DMS153 treated with DMSO at 0.1 percent for 48 hours (cell line): Measurements from ENCODE around the gene GPR35.

ENCODE experiments used
- DNase-seq: peaks from one replicate; lab custom pipeline; 2025; ENCODE audit not compliant: unreplicated experiment; lab: John Stamatoyannopoulos, UW

The GPR35 gene

DNA sequence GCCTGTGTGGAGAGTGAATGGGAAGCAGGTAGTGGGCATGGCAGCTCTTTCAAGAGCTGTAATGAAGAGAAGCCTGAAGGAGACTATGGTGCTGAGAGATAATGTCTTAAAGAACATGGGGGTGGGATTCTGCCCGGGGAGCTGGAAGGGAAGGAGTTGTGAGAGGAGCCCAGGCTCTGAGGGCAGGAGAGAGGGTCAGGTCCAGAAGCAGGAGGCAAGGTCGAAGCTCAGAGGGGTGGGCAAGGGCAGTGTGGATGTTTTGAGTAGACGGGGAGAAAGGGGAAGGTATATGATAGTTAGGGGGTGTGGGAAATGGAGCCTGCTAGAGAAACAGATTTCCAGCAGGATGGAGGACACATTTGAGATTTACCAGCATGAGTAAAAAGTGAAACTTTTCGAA is 36.6 kb upstream of the GPR35 start:
- DNase-seq, result no peak

DNA sequence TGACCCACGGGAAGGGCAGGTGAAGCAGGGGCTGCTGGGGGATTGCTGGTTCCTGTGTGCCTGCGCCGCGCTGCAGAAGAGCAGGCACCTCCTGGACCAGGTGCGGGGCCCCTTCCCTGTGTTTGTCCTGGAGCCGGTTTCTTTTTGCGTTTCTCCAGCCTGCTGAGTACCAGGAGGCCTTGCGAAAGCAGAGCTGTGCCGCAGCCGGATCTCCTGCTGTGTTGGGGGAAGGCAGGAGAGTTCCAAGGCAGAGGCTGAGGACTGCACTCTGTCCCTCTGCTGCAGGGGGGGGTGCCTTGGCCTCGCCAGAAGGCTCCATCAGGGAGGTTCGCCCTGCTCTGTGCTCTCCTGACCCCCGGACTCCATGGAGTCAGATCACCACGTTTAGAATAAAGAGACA is 35.9 kb upstream of the GPR35 start:
- DNase-seq, result no peak

DNA sequence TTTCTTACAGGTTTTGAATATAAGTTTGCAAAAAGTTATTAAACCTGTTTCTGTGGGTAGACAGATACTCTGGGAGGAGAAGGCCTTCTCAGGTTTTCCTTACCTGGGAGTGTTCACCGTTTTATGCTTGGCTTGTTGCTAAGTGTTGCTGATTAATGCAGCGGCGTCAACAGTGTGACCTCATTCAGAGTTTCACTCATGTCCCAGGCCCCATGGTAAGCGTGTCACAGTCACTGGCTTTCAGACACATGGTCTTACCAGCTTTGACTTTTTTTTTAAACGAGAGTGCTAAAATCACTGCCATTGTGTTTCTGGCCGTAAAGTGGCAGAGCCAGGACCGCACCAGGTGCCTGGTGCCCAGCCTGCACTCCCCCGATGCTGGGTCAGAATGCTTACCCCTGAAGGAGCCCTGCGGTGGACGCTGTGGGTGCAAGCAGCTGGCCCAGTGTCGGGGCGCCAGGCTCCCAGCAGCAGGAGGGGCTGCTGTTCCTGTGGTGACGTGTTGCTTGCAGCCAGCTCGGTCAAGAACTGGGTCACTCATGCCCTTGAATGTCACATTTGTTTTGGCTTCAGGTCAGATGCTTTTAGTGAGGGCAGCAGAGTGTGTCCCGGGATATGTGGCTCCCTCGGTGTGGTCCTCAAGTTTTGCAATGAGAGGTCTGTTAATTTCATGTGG is 35.3 kb upstream of the GPR35 start:
- no peak for DNase-seq

DNA sequence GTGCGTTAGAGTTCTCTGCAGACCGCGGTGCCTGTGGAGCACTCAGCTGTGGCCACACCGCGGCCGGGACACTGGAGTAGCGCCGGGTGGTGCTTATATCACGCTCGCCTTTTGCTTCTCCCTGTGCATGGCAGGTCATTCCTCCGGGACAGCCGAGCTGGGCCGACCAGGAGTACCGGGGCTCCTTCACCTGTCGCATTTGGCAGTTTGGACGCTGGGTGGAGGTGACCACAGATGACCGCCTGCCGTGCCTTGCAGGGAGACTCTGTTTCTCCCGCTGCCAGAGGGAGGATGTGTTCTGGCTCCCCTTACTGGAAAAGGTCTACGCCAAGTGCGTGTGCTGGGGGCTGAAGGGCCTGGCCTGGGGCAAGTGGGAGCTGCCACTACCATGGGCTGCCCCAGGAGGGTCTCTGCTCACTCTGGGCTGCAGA is 34.6 kb upstream of the GPR35 start:
- no peak for DNase-seq

DNA sequence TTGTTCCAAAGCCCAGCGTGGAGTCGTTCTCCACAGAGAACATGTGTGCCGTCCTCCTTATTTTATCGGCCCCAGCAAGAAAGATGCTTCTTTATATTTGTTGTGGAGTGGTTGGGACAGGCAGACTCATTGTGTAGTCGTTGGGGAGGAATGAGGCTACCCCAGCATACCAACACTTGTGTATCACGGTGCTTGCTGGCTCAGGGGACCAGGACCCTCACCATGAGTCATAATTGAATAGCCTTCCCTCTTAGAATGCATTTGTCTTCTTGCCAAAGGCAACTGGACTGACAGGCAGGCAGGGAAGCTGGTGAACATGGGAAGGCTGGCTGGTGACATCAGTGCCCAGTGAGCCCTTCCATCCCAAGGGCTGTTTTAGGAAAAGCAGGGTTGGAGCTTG is 34.1 kb upstream of the GPR35 start:
- DNase-seq, result no peak

DNA sequence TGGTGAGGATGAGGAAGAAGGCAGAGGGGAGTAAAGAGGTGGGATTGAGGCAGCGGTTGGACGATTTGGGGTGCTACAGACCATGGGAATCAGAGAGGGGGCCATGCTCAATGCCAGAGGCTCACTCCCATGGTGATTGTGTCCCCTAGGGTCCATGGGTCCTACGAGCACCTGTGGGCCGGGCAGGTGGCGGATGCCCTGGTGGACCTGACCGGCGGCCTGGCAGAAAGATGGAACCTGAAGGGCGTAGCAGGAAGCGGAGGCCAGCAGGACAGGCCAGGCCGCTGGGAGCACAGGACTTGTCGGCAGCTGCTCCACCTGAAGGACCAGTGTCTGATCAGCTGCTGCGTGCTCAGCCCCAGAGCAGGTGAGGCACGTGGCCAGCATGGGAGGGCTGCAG is 33.5 kb upstream of the GPR35 start:
- DNase-seq, result no peak

DNA sequence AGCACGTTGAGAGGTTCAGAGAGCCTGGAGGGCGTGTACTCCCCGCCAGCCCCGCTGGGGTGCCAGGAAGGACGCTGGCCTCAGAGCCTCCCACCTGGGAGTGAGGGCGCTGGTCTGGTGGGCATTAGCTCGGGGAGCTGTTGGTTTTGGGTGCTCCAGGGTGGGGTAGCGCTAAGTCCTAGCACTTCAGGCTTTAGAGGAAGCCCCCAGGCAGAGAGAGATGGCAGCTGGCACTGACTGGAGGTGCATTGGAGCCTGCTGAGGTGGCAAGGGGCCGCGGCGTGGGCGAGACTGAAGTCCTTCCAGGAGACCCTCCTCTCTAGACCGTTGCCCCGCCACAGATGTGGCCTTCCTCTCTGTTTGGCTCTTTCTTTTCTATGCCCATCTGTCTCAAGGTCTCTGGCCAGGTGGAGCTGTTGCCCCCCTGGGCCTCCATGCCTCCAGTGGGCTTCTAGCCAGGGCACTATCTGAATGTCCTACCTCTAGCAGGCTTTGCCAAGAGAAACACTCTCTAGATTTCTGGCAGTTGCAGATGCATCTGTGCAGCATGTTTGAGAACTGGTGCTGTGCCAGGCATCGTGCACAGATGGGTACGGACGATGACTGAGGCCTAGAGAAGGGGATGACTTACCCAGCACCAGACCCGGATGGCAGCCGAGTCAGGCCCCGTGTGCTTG is 32.1 kb upstream of the GPR35 start:
- no peak for DNase-seq

DNA sequence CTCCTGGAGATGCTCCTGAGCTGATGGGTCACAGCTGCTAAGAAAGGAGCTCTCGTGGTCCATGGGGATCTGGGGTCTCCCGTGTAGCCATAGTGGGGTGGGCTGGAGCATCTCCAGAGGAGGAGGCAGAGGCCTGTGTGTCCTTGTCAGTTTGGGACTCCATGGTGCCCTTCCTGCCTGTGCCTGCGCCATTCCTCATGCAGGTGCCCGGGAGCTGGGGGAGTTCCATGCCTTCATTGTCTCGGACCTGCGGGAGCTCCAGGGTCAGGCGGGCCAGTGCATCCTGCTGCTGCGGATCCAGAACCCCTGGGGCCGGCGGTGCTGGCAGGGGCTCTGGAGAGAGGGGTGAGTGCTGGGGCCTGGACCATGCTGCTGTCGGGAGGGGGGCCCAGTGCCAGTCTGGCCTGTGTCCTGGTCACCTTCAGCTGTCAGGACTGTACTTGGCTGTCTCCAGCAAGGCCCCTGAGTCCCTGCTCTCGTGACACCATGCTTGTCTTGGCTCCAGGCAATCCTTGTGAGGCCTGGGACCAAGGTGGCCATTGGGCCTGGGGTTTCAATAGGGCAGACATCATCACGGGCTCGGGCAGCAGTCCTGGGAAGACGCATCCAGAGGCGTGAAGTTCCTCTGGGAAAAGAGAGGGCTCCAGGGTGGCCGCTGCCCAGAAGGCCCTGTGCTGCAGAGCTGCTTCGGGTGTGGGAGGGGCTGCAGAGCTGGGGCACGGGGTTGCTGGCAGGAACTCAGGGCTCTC is 31.4 kb upstream of the GPR35 start:
- no peak for DNase-seq

DNA sequence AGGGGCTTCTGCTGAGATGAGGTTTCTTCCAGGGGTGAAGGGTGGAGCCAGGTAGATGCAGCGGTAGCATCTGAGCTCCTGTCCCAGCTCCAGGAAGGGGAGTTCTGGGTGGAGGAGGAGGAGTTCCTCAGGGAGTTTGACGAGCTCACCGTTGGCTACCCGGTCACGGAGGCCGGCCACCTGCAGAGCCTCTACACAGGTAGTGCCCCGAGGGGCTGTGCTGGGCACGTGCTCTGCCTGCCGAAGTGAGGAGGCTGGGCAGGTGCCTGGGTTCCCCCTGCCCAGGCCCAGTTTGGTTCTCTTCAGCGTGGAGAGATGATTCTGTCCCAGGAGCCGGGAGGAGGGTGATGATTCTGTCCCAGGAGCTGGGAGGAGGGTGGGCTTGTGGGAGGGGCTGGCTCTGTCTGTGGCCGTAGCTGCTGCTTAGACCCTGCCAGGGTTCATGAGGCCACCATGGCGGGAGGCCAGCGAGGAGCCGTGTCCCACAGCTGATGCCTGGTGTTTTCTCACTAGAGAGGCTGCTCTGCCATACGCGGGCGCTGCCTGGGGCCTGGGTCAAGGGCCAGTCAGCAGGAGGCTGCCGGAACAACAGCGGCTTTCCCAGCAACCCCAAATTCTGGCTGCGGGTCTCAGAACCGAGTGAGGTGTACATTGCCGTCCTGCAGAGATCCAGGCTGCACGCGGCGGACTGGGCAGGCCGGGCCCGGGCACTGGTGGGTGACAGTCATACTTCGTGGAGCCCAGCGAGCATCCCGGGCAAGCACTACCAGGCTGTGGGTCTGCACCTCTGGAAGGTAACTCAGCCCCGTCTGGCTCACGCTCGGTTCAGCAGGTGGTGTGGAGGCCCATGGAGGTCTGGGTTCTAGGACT is 30.5 kb upstream of the GPR35 start:
- DNase-seq, result no peak

DNA sequence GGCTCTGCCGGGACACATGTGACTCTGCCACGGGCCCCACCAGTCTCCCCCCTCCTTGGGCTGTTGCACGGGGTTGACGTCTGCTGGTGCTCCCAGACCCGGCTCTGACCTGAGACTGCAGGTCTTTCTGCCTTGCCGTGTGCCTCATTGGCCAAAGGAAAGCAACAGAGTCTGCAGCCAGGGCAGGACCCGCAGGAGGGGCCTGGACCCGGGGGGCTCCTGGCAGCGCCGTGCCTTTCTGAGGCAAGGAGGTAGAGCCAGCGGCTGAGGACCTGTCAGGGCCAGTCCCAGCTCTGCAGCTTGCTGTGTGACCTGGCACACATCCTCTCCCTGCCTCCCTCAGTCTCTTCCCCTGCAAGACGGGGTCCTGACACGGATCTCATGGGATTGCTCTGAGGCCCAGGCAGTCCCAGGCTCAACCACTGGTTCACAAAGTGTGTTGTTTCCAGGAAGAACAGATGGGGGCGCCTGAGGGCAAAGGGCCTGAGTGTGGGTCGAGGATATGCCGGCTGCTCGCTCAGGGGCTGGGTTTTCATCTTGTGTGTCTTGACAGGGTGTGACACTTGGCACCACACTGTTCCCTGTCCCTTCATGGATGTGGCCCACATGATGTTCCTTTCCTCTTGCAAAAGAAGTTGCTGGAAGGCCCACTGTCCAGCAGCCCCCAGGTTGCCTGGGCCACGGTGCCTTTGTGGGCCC is 29.8 kb upstream of the GPR35 start:
- DNase-seq, result no peak

DNA sequence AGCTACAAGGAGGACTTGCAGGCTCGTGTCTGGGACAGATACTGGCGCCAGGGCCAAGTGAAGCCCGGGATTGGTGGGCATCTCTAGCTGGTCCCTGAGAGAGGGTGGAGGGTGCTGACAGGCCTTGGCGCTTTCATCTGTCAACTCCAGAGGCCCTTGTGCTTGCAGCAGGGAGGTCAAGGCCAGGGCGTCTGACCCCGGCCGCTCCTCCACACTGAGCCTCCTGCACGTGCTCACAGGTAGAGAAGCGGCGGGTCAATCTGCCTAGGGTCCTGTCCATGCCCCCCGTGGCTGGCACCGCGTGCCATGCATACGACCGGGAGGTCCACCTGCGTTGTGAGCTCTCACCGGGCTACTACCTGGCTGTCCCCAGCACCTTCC is 29.2 kb upstream of the GPR35 start:
- DNase-seq, result no peak

DNA sequence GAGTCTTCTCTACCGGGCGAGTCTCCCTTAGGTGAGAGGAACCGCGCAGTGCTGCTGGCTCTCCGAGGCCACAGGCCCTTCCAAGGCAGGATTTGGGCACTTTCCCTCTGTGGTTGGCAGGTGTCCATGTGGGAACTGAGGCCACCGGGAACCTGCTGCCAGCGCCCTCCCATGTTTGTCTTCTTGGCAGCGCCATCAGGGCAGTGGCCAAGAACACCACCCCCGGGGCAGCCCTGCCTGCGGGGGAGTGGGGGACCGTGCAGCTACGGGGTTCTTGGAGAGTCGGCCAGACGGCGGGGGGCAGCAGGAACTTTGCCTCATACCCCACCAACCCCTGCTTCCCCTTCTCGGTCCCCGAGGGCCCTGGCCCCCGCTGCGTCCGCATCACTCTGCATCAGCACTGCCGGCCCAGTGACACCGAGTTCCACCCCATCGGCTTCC is 28.8 kb upstream of the GPR35 start:
- DNase-seq, result no peak

DNA sequence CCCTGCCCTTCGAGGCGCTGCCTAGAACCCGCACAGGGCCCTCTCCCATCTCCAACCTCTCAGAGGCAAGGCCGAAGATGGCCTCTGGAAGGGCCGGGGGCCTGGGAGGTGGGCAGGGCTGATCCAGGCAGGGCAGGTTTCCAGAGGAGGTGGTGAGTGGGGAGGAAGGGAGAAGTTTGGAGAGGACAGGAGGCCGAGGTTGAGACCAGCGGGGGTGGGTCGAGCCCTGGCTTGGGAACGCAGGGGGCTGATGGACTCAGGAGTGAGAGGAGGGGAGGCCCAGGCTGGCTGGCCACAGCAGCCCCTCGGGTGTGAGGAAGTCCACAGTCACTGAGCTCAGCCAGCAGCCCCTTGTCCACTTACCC is 28.2 kb upstream of the GPR35 start:
- no peak for DNase-seq

DNA sequence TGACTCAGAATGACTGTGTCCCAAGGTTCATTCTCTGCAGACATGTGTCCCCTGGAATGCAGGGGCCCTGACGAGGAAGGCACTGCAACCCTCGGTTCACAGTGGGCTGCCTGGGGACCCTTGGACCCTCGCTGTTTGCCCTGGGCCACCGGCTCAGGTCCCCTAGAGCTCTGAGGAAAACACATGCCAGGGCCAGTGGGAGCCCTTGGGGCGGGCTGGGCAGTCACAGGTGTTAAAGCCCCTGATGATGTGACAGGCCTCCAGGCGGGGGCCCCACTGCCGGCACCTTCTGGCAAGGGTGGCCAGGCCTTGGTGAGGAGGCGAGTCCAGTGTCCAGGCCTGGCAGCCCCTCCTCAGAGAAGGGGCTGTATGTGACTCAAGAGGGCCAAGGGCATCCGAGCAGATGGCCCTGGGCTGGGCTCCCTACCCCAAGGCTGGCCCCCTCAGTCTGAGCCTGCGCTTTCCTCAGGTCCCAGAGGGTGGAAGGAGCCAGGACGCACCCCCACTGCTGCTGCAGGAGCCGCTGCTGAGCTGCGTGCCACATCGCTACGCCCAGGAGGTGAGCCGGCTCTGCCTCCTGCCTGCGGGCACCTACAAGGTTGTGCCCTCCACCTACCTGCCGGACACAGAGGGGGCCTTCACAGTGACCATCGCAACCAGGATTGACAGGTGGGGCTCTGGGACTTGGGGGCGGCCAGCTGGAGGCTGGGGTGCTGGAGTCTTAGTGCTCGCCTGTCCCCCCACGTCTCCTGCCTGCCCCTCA is 27.7 kb upstream of the GPR35 start:
- no peak for DNase-seq

DNA sequence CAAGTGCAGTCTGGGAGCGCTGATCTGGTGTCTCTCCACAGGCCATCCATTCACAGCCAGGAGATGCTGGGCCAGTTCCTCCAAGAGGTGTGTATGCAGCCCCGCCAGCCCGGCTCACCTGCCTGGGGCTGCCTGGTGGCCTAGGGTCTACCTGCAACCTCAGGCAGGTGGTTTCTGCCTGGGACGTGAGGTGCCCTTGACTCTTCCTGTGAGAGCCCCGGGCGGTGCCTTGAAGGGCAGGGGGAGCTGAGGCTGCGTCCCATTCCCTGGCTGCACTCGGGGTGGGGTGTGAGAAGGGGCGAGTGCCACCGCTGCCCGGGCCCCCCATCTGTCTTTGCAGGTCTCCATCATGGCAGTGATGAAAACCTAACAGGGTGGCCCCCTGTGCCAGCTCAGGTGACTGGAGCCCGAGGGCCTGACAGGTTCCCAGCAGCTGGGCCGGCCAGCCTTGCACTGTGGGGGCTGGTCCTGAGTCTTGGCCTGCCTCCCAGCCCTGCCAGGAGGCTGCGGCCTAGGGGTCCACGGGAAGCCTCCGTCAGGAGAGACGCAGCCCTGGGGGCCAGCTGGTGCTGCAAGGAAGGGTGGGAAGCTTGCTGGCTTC is 26.9 kb upstream of the GPR35 start:
- no peak for DNase-seq

DNA sequence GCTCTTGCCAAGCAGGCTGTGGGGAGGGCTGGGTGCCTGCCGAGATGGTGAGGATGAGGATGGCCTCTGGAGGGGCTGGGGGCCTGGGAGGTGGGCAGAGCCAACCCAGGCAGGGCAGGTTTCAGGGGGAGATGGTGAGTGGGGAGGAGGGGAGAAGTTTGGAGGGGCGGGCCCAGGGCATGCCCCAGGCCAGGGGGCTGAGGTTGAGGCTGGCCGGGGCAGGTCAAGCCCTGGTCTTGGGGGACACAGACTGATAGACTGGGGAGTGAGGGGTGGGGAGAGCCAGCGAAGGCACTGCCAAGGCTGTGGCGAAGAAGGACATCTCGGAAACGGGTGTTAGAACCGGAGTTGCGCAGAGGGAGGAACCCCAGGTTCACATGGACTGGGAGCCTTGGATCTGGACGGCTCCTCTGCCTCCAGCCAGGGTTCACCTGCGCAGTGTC is 26.1 kb upstream of the GPR35 start:
- DNase-seq, result no peak

DNA sequence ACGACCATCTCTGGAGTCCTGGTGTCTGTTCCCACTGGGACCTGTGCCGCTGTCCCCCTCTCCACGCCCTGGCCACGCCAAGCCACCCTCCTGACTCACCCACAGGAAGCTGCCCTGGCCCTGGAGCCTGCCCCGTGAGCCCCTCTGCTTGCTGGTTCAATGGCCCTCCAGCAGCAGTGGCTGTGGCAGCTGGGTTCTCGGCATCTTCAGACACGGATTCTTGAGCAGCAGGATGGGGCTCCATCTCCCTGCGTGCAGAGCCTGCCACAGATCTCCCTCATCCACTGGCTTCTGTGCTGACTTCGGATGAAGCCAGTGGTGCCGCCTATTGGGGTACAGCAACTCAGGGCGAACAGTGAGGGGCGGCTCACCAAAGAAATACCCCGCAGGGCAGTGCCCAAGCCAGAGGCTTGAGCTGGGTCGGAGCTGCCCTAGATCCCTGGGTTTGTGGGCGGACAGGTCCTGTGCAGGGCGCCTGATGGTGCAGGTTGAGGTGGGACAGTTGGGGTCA is 24.8 kb upstream of the GPR35 start:
- no peak for DNase-seq

DNA sequence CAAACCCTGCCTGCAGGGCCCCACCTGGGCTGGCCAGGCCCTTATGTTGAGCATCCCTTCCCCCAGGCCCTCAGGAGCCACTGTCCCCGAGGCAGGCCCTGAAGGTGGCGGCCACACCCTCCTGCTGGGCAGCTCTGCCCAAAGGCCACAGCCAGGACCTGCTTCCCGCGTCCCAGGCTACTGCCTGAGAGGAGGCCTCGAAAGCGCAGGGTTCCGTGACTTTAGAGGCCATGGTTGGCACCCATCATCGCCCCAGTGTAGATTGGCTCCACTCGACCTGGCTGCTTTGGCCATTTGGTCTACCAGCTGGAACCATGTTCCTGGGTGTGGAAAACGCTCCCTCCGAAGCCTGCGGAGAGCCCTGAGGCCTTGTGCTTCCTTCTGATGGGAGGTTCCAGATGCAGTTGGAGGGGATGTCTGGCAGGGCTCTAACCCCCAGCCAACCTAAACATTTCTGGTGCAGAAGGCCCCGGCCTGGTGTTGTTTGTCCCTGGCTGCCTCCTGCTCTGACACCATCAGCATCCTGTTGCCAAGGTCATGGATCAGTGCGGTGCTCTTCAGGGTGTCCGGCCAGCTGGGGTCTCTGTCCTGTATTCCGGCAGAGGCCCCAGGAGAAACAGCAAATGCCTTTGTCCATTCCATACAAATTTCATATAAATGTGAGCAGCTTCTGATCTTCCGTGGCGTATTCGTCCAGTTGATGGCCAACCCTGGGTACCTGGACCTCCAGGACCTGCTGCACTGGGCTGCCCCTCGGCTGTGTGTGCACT is 24.0 kb upstream of the GPR35 start:
- no peak for DNase-seq

DNA sequence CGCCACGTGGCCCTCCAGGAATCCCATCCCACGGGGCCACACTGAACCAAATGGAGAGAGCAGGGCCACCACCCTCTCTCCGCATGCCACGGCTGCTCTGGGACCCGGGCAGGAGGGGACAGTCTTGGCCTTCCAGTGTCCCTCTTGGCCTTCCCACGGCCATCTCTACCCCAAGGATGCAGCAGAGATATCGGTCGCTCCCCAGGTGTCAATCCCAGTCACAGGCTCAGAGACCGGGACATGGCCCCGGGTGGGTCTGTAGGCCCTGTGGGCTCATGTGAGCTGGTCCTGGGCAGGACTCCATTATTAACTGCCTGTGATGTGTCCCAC is 23.5 kb upstream of the GPR35 start:
- no peak for DNase-seq
